ENCODE data around the gene ATP5F1D.

The ATP5F1D gene

GRCh38 chr19:1220976-1221903 lies 20.3 kb upstream of the ATP5F1D start:
- DNase-seq (ENCODE audit: low read depth in 3 of 3), result no peak

GRCh38 chr19:1221904-1222255 lies 19.7 kb upstream of the ATP5F1D start:
- no peak for DNase-seq (ENCODE audit: low read depth in 3 of 3)

GRCh38 chr19:1222394-1222793 lies 19.2 kb upstream of the ATP5F1D start:
- DNase-seq (ENCODE audit: low read depth in 3 of 3), result no peak

GRCh38 chr19:1223018-1223855 lies 18.3 kb upstream of the ATP5F1D start:
- DNase-seq (ENCODE audit: low read depth in 3 of 3), result no peak

GRCh38 chr19:1224047-1224825 lies 17.3 kb upstream of the ATP5F1D start:
- no peak for DNase-seq (ENCODE audit: low read depth in 3 of 3)

- no peak for DNase-seq (ENCODE audit: low read depth in 3 of 3)
Measured at GRCh38 chr19:1224847-1225246, 16.7 kb upstream of the ATP5F1D start.

GRCh38 chr19:1225440-1226226 lies 15.9 kb upstream of the ATP5F1D start:
- DNase-seq (ENCODE audit: low read depth in 3 of 3), result no peak

GRCh38 chr19:1226227-1226518 lies 15.4 kb upstream of the ATP5F1D start:
- no peak for DNase-seq (ENCODE audit: low read depth in 3 of 3)

- DNase-seq (ENCODE audit: low read depth in 3 of 3), result no peak
Measured at GRCh38 chr19:1226522-1227303, 14.8 kb upstream of the ATP5F1D start.

GRCh38 chr19:1227304-1228054 lies 14.1 kb upstream of the ATP5F1D start:
- no peak for DNase-seq (ENCODE audit: low read depth in 3 of 3)

GRCh38 chr19:1228161-1228957 lies 13.2 kb upstream of the ATP5F1D start:
- DNase-seq (ENCODE audit: low read depth in 3 of 3), result no peak

GRCh38 chr19:1229056-1229923 lies 12.3 kb upstream of the ATP5F1D start:
- DNase-seq (ENCODE audit: low read depth in 3 of 3), result no peak

- DNase-seq (ENCODE audit: low read depth in 3 of 3), result no peak
Measured at GRCh38 chr19:1229924-1230782, 11.4 kb upstream of the ATP5F1D start.

- DNase-seq (ENCODE audit: low read depth in 3 of 3), result no peak
Measured at GRCh38 chr19:1230783-1231489, 10.6 kb upstream of the ATP5F1D start.

- no peak for DNase-seq (ENCODE audit: low read depth in 3 of 3)
Measured at GRCh38 chr19:1231729-1232637, 9.6 kb upstream of the ATP5F1D start.
